BLaER1 treated with 17β-estradiol and CSF1 and Interleukin-3, amounts not matched to agents 10 nM and 100 nM (cell line): ENCODE results near the gene AXIN2.
A peak's percentile ranks its signal among the peaks of the same experiment; 100 is the strongest.

Source experiments
- H3K27ac ChIP-seq, 11 experiments: shearing (Covaris generic); formaldehyde crosslinking; 2 replicates each; pipeline ENCODE4 v1.8.1; 2022
- H3K27me3 ChIP-seq, 11 experiments: shearing (Covaris generic); formaldehyde crosslinking; 2 replicates each; pipeline ENCODE4 v1.8.1; 2022
- H3K36me3 ChIP-seq, 11 experiments: shearing (Covaris generic); formaldehyde crosslinking; 2 replicates each; pipeline ENCODE4 v1.8.1; 2022
- H3K4me1 ChIP-seq, 10 experiments: shearing (Covaris generic); formaldehyde crosslinking; 2 replicates each; pipeline ENCODE4 v1.8.1; 2022
- H3K4me2 ChIP-seq, 11 experiments: shearing (Covaris generic); formaldehyde crosslinking; 2 replicates each; pipeline ENCODE4 v1.8.1; 2022
- H3K4me3 ChIP-seq, 10 experiments: shearing (Covaris generic); formaldehyde crosslinking; 2 replicates each; pipeline ENCODE4 v1.8.1; 2022
- H3K9ac ChIP-seq, 11 experiments: shearing (Covaris generic); formaldehyde crosslinking; 2 replicates each; pipeline ENCODE4 v1.8.1; 2022
- H3K9me3 ChIP-seq, 11 experiments: shearing (Covaris generic); formaldehyde crosslinking; replicated peaks in 1 of 11; 2 replicates each; pipeline ENCODE4 v1.8.1; 2022
- H4K20me1 ChIP-seq, 11 experiments: shearing (Covaris generic); formaldehyde crosslinking; 2 replicates each; pipeline ENCODE4 v1.8.1; 2022
- Cebpa-rat ChIP-seq, 11 experiments: shearing (Covaris generic); IDR thresholded peaks; 2 replicates each; pipeline ENCODE4 v1.8.1; 2022

Gene AXIN2

DNA sequence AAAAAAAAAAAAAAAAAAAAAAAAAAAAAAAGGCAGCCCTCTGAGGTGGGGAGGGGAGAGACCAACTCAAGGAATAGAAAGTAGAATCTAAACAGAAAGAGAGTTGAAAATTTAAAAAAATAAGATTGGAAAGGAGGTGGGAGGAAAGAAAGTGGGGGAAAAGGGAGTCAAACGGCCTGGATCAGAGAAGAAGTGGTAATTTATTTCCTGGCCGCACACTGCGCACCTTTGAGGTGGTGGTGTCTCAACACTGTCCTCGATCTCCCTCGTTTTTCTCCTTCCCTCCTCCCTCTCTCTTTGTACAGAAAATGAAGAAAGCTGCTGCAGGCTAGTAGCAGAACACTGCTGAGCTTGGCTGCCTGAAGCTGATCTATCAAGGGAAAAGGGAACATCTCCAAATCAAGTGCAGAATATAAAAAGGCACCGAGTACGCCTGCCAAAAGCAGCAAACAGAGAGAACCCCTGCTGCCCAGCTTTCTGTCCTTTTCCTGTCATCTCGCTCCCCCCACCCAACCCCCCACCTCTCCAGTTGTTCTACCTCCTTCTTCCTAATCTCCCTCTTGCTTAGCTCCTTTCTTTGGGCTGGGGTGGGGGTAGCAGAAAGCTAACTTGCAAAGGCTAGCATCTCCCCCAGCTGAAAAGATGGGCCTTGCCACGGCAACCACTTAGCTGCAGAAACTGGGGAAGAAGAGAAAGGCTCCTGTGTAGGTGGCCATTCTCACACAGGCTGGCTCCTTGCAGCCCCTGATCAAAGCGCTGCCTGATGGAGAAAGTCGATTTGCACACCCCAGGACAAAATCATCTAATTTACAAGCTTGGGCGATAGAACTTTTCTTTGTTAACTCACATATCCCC lies 22.5 kb downstream of the AXIN2 start:
- H3K4me2 ChIP-seq, result no peak overlapping the region
- no peaks in the 10 kb centered on the region for H4K20me1 ChIP-seq
- H3K4me1 ChIP-seq, result peaks cover 0 to 8% (median 0%) of the 10 kb centered on the region in 10 experiments; a peak in 3 of 20 replicates
- H3K27ac ChIP-seq, result no peak overlapping the region
- no peak for TF ChIP-seq Cebpa-rat (IDR thresholded peaks at IDR 0.05)
- peaks cover 0 to 70% (median 16%) of the 10 kb centered on the region in 11 experiments; a peak in 13 of 22 replicates for H3K36me3 ChIP-seq
- H3K4me3 ChIP-seq, result no peak overlapping the region
- H3K27me3 ChIP-seq, result no peaks in the 10 kb centered on the region
- H3K9ac ChIP-seq, result no peak overlapping the region
- H3K9me3 ChIP-seq, result no peaks in the 10 kb centered on the region

GRCh38 chr17:65537845-65538674 lies 23.4 kb downstream of the AXIN2 start:
- no peak overlapping the region for H3K27ac ChIP-seq
- H3K36me3 ChIP-seq, result peaks cover 0 to 70% (median 19%) of the 10 kb centered on the region in 11 experiments; a peak in 13 of 22 replicates

DNA sequence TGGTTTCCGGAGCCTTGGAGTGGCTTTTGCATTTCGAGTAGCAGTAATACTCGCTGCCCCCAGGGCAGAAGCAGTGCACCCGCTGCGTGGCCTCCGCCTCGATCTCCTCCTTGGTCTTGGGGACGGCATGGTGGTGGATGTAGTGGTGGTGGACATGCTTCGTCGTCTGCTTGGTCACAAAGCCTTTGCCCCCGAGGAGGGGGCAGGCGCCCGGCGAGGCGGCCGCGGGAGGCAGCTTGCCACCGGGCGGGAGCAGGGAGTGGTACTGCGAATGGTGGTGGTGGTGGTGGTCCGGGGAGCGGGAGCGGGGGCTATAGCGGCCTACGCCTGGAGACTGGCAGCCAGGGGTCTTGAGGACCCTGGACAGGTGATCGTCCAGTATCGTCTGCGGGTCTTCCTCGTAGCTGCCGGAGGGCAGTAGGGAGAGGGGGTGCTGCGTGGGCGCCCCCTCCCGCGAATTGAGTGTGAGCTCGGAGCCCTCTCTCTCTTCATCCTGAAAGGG lies 24.1 kb downstream of the AXIN2 start:
- Histone ChIP-seq H3K9me3 (no peaks in the 10 kb centered on the region), H3K4me1 (peaks cover 0 to 3% (median under 1%) of the 10 kb centered on the region in 10 experiments; a peak in 5 of 20 replicates), H3K4me3 (no peak overlapping the region), H4K20me1 (no peaks in the 10 kb centered on the region), H3K9ac (no peak overlapping the region), H3K36me3 (peaks cover 0 to 75% (median 23%) of the 10 kb centered on the region in 11 experiments; a peak in 13 of 22 replicates), H3K27me3 (no peaks in the 10 kb centered on the region), H3K4me2 (no peak overlapping the region), H3K27ac (no peak overlapping the region)
- no peak for TF ChIP-seq Cebpa-rat (IDR thresholded peaks at IDR 0.05)

More at GRCh38 chr17:65537845-65538674, 23.4 kb downstream of the AXIN2 start:
- Histone ChIP-seq H3K9me3 (no peaks in the 10 kb centered on the region), H3K4me2 (no peak overlapping the region), H4K20me1 (no peaks in the 10 kb centered on the region), H3K9ac (no peak overlapping the region), H3K4me3 (no peak overlapping the region), H3K4me1 (peaks cover 0 to 8% (median 0%) of the 10 kb centered on the region in 10 experiments; a peak in 3 of 20 replicates), H3K27me3 (no peaks in the 10 kb centered on the region)
- TF ChIP-seq Cebpa-rat (IDR thresholded peaks at IDR 0.05), result no peak

- no peak overlapping the region for H3K4me2 ChIP-seq
- H4K20me1 ChIP-seq, result no peaks in the 10 kb centered on the region
- H3K36me3 ChIP-seq, result peaks cover 0 to 70% (median 23%) of the 10 kb centered on the region in 11 experiments; a peak in 13 of 22 replicates
- no peaks in the 10 kb centered on the region for H3K27me3 ChIP-seq
- H3K9me3 ChIP-seq, result no peaks in the 10 kb centered on the region
- no peak overlapping the region for H3K27ac ChIP-seq
- no peak overlapping the region for H3K9ac ChIP-seq
- peaks cover 0 to 9% (median 5%) of the 10 kb centered on the region in 10 experiments; a peak in 15 of 20 replicates for H3K4me1 ChIP-seq
- TF ChIP-seq Cebpa-rat (IDR thresholded peaks at IDR 0.05), result no peak
- no peak overlapping the region for H3K4me3 ChIP-seq
Observed at GRCh38 chr17:65536573-65537342, 24.7 kb downstream of the AXIN2 start.

GRCh38 chr17:65535777-65536572 lies 25.5 kb downstream of the AXIN2 start:
- H3K4me2 ChIP-seq, result no peak overlapping the region
- no peak overlapping the region for H3K9ac ChIP-seq
- H3K4me3 ChIP-seq, result no peak overlapping the region
- no peaks in the 10 kb centered on the region for H3K9me3 ChIP-seq
- no peaks in the 10 kb centered on the region for H3K27me3 ChIP-seq
- H3K36me3 ChIP-seq, result peaks cover 0 to 62% (median 23%) of the 10 kb centered on the region in 11 experiments; a peak in 13 of 22 replicates
- peaks cover 7 to 17% (median 12%) of the 10 kb centered on the region in 10 experiments; a peak in 18 of 20 replicates for H3K4me1 ChIP-seq
- no peak overlapping the region for H3K27ac ChIP-seq
- TF ChIP-seq Cebpa-rat (IDR thresholded peaks at IDR 0.05), result no peak
- no peaks in the 10 kb centered on the region for H4K20me1 ChIP-seq

DNA sequence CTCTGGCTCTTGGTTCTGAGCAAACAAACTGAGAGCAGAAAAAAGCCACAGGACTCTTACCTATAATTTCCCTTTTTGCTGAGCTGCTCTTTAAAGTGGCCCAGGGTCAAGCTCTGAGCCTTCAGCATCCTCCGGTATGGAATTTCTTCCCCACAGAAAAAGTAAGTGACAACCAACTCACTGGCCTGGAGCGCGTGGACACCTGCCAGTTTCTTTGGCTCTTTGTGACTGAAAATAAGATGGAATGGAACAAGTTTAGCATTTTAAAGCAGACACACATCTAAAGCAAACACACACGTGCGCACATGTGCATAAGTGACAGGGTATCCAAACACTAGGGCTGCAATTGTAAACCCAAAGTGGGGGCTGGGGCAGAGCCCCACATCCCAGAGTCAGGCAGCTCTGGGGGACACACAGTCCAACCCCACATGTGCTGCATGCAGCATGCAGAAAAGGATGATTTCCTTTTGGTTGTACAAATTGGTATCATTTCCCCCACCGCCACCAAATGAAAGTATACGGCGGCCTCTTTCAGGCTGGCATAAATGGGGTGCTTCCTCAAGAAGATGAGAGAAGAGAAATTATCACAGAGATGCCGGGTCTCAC lies 27.5 kb downstream of the AXIN2 start:
- Histone ChIP-seq H3K36me3 (peaks cover 0 to 50% (median 23%) of the 10 kb centered on the region in 11 experiments; a peak in 12 of 22 replicates), H3K27ac (no peak overlapping the region), H3K27me3 (no peaks in the 10 kb centered on the region), H3K9me3 (no peaks in the 10 kb centered on the region), H3K9ac (no peak overlapping the region), H3K4me1 (peaks cover 16 to 36% (median 31%) of the 10 kb centered on the region in 10 experiments; a peak in 19 of 20 replicates), H3K4me3 (no peak overlapping the region), H3K4me2 (no peak overlapping the region), H4K20me1 (no peaks in the 10 kb centered on the region)
- TF ChIP-seq Cebpa-rat (IDR thresholded peaks at IDR 0.05), result no peak

DNA sequence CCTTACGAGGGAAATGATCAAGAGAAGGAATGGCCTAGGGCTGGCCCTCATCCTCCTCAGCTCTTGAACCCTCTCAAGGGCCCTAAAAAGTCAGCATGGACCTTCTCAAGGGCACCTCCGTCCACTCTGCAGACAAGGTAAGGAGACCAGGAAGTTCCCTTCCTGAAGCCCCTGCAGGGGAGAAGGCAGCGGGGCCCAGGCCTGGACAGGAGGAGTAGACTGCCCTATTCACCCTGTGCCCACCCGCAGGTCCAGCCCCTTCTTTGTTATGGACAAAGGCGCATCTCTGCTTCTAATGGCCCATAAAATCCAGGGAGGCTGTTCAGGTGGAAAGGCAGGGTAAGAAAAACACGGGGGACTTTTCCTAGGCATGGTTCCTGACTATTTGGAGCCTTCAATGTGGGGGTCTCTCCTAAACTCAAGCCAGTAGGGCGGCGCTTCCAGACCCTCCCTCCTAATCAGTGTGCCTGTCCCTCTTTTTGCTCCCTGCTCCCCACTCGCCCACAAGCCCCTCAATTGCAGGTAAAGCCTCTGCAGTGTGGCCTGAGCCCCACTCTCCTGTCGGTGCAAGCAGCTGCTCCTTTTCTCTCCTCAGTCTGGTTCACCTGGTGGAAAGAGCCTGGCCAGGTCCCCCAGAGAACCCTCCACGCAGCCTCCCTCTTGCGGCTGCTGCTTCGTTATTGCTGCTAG lies 28.2 kb downstream of the AXIN2 start:
- Histone ChIP-seq H4K20me1 (no peaks in the 10 kb centered on the region), H3K27ac (0 out of 22 replicates have a peak overlapping the region, but pooled peaks of 2 of the 11 experiments have one; percentile 9 to 10), H3K27me3 (no peaks in the 10 kb centered on the region), H3K36me3 (peaks cover 0 to 49% (median 23%) of the 10 kb centered on the region in 11 experiments; a peak in 12 of 22 replicates), H3K4me3 (no peak overlapping the region), H3K9ac (no peak overlapping the region), H3K4me2 (no peak overlapping the region), H3K4me1 (peaks cover 16 to 39% (median 34%) of the 10 kb centered on the region in 10 experiments; a peak in 19 of 20 replicates), H3K9me3 (no peaks in the 10 kb centered on the region)
- no peak for TF ChIP-seq Cebpa-rat (IDR thresholded peaks at IDR 0.05)
